Activated T-cell treated with anti-CD3 and anti-CD28 coated beads for 4 hours (primary cell): ENCODE data around the gene TGM1.
"Not testable (repeated sequence)": the region's sequence is repeated elsewhere in the genome, so short reads cannot be mapped to it uniquely, and the experiment has no call there.

Experiments
- DNase-seq: peaks from one replicate; pipeline ENCODE4 v3.0.0-alpha.2; 2020

TGM1 gene

GRCh38 chr14:24232121-24232644, 30.8 kb downstream of the TGM1 start, which contains the start of gene NEDD8:
Gene NEDD8, minus strand, starts transcription at chr14:24232367. Its CDS starts 100 bp downstream, at chr14:24232267.
- peak; percentile 82 for DNase-seq

- no peak for DNase-seq
Measured at GRCh38 chr14:24231263-24232120, 31.5 kb downstream of the TGM1 start.

DNA sequence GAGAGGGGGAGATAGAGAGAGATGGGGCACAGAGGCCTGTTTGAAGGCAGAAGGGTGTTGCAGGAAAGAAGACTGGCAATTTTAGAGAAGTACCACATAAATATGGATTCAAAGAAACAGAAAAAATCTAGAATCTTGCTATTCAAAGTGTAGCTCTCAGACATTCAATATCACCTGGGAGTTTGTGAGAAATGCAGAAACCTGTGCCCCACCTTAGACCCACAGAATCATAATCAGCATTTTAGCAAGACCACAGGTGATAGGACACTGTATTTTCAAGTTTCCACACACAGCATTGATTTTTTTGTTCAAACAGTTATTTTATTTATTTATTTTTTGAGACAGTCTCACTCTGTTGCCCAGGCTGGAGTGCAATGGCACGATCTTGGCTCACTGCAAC, 34.1 kb downstream of the TGM1 start:
- DNase-seq, result no peak

DNA sequence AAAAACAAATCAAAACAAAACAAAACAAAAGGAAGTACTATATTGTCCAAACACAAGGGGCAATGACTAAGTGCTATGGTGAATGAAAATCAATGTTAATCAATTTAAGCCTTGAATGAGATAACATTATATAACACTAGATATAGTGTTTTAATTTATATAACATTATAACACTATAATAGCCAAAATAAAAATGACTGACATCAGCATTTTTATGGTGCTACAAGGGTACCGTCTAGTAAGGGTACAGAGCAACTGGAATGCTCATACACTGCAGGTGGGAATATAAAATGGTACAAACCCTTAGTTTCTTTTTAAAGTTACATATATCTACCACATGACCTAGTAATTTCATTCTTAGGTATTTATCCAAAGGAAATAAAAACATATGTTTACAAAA, 36.5 kb downstream of the TGM1 start:
- no peak for DNase-seq

DNA sequence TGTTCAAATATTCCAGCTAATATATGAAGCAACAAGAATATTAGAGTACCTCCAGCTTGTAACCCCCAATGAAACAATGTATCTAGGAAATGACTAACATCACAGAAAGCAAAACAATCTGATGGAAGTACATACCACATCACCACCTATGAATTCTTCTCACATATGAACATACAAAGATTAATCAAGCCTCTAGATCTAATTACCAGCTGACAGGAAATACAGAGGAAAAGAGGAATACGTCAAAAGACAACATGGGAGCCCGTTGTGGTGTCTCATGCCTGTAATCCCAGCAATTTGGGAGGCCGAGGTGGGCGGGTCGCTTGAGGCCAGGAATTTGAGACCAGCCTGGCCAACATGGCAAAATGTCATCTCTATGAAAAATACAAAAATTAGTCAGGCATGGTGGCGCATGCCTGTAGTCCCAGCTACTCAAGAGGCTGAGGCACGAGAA, 38.3 kb downstream of the TGM1 start:
- DNase-seq, result no peak

- DNase-seq, result not testable (repeated sequence)
Measured at GRCh38 chr14:24222987-24223386, 40.0 kb downstream of the TGM1 start.

DNA sequence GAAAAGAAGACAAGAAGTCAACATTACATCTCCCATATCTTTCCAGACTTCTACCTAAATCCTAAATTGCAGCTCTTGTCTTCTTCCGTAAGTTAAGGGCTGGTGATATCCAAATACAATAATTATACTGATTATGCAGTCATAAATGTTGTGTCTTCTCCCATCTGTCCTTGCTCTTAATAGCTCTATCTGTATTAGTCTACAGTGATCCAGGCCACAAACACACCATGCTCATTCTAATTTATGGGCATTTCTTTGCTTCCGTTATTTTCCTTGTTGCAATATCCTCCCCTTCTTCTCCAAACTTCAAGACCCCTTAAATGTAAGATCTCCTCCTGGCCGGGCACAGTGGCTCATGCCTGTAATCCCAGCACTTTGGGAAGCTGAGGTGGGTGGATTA, 43.5 kb downstream of the TGM1 start:
- DNase-seq, result no peak

GRCh38 chr14:24219080-24219479, 43.9 kb downstream of the TGM1 start:
- DNase-seq, result no peak

DNA sequence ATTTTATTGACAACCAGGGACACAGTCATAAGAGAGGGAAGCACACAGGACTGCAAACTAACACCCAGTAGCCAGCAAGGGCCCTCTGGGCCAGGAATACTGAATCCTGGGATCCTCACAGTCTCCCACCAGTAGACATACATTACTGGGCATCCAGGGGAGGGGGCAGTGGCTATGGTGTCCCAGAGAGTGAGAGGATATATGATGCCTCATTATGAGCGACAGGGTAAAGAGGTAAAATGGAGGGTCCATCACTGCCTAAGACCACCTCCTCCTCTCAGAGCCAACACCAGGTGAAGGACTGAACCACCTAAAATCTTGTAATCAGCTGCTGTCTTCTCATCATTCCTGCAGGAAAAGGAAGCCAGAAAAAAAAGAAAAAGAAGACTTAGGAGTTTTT, 46.1 kb downstream of the TGM1 start:
- DNase-seq, result not testable (repeated sequence)

DNA sequence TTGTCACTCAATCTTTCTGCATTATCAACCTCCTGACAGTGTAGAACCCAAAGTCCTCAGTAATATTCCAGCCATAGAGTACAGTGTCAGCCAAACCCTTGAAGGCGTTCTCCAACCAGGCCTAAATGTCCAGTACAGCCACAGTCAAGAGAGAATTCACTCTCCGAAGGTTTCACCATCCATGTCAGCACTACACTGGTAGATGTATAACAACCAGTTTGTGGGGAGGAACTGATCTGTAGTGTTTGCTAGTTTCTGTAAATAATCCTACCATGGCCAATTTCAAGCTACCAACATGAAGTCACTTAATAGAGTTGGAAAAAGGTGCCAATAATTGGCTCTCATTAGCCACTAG, 46.7 kb downstream of the TGM1 start:
- no peak for DNase-seq

DNA sequence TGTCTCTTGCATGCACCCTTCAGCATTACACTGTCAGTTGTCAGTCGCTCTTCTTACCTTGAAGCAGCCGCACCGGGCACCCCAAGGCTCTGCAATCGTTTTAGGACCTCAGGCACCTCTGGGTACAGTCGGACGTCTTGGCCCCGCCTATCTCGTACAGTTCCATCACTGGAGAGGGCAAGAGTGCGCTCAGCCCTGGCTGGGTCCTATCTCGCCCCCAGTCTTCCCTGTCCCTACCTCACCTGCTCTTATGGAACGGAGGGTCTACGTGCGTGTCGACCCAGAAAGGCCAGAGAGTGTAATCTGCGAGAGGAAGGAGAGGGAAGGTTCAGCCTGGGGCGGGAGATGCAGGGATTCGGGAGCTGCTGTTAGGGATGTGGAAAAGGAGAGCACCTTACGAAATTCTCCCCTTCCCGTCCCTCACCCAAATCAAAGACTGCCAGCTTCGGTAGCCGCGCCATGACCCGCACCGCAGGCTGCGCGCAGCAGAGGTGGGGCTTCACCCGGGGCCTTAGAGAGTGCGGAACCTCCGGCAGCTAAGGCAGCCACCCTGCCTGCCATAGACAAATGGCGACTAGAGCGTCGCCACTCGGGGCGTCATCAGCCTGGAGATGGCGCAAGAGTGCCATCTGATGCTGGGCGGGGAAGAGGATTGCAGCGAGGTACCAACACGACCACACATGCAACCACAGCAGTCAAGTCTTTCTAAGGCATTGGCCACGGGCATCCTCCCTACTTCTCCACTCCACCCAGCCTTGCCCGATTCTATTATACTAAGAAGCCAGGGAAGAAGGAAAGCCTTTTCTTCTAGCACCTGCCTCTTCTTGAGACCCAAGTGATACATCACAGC, 47.3 kb downstream of the TGM1 start, which contains the start of gene MDP1:
MDP1 (minus strand) TSS at position 572 of the 850 bp plus-strand sequence; CDS start at position 461, 111 bp downstream.
- peak; percentile 74 for DNase-seq

DNA sequence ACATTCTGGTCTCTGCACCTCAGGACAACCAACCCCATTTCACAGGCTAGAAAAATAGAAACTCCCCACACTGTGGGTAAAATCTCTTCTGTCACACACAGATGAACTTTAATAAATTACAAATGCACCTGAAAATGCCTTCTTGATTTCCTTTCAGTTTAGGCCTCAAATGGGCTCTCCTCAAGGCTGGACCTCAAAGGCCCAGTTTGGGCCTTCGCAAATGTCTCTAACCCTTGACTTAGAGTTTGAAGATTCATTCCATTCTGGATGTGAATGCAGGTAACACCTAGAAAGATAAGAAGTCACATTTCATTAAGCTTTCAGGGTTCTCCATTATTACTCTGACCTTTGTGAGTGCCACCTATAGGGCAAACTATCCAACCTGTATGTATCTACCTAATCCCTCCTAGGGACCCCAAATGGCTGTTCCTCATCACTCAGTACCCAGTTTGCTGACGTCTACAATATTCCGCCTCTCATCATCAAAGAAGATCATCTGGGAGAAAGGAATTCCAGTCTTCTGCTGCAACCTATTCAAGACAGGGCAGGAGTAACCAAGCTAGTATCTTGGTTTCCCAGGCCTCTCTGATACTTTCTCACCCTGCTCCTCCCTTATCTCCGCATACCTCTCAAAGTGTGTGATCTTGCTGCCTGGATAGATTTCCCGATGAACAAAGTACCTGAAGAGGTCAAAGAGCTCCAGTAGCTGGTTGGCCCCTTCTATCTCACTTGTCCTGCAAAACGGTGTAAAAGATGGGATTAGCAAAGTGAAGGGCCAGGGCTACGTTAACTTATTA, 48.9 kb downstream of the TGM1 start:
- no peak for DNase-seq

GRCh38 chr14:24212924-24213865, 49.8 kb downstream of the TGM1 start, which contains the start of gene CHMP4A:
Gene CHMP4A, minus strand, starts transcription at chr14:24213488. Its CDS starts 49 bp downstream, at chr14:24213439.
- peak; percentile 89 for DNase-seq

- no peak for DNase-seq
Measured at GRCh38 chr14:24211311-24211710, 51.7 kb downstream of the TGM1 start.

DNA sequence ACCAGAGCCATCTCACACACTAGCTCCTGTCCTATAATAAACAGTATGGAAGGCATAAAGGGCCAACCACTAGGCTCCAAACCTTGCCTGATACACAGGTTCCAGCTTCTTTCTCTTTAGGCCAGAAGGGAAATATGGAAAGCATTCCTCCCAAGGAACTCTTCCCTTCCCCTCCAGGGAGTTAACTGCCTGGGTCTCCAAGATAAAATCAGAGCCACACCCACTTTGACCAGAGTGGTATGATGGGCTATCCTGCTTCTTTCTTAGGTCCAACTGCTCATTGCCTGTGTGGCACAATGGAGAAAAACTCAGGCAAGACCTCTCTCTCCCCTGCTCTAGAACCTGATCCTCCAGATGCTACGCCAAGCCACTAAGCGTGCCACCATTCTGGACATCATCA, 55.4 kb downstream of the TGM1 start:
- no peak for DNase-seq

DNA sequence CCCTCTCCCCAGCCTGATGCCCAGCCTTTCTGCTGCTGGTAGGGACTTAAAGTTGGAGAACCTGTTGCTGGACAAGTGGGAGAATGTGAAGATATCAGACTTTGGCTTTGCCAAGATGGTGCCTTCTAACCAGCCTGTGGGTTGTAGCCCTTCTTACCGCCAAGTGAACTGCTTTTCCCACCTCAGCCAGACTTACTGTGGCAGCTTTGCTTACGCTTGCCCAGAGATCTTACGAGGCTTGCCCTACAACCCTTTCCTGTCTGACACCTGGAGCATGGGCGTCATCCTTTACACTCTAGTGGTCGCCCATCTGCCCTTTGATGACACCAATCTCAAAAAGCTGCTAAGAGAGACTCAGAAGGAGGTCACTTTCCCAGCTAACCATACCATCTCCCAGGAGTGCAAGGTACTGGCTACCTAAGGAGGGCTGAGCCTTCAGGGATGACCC, 55.8 kb downstream of the TGM1 start:
- DNase-seq, result no peak

DNA sequence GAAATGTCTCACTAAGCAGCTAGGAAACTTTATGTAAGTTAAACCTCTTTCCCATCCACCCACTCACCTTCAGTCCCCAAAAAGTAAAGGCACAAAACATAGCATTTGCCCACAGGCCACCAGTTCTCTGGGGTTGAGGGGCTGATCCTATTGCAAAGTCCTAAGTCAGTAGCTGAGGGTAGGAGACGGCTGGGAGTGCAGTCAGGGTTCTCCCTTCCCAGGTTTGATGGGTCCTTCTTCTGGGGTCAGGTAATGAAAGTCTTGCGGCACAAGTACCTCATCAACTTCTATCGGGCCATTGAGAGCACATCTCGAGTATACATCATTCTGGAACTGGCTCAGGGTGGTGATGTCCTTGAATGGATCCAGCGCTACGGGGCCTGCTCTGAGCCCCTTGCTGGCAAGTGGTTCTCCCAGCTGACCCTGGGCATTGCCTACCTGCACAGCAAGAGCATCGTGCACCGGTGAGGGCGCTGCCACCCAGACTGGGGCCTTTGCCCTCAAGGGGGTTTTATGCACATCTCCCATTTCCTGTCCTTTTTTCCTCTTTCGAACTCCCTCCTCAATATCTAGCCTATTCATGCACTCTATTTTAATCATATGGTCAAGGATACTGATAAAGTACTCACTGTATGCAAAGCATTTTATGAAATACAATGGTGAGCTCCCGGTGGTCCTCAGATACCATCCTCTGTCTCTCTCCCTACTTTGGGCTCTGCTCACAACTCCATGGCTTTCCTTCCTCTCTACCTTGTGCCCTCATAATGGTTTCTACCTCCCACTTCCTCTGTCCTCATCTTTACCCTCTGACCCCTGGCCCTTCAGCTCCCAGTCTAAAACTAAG, 56.5 kb downstream of the TGM1 start:
- DNase-seq, result no peak

DNA sequence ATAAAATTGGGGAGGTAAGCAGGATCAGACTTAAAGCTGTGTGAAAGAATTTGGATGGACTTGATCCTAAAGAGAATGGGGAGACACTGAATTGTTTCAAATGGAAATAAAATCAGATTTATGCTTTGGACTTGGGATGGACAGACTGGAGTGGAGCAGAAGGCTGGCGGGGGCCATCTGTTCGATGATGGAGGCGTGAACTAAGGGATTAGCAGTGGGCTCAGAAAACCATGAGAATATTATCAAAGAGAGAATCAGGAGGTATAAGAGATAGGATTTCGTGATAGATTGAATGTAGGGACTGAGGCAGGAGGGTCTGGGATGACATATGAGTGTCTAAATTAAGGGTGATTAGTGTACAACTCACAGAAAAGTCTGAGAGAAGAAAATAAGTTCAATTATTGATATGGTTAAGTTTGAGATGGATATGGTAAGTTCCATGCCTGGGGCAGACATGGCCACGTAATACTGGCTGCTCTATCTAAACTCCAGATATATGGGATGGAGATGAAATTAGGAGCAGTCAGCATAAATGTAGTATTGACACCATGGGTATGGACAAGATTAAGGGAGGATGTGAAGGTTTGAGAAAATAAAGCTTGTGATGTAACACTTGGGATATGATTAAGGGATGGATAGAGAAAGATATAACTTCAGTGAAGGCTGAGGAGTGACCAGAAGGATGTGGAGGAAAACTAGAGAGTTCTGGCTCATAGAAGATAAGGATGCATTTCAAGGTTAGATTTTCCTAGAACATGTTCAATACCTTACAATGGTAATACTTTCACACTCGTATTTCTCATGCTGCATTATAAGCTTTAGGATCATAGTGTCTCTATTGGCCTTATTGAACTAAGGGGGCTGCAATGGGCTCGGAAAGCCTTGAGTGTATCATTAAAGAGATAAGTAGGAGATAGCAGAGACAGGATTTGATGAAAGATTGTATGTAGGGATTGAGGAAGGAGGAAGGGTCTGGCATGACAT, 58.5 kb downstream of the TGM1 start:
- DNase-seq, result no peak
